HG03175 (cell line): Measurements from ENCODE around the gene MAPKAP1.

Source experiments
- ATAC-seq: cut with Tn5 transposase; IDR thresholded peaks from one replicate; pipeline ENCODE4 v1.9.1; 2021; ENCODE audit warnings: mild to moderate bottlenecking, moderate library complexity; ENCODE audit not compliant: unreplicated experiment

MAPKAP1 gene

DNA sequence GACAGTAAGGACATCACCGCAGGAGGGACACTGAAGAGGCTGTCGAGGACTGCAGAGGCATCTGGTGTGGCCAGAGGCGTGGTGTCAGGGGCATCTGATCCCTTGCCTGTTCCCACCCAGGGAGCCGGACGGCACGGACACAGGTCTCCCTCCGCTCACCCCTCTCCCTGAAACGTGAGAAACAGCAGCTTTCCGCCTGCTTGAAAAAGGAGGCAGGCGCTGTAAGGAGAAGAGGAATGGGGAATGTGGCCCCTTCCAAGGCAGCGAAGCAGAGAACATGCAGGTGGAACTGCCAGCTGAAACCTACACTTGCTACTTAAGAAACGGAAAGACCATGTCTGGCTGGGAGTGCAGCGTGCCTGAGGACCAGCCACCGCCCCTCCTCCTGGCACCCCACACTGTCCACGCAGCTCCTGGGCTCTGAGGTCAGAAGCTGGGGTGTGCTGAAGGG is 269.2 kb downstream of the MAPKAP1 start:
- no peak for ATAC-seq

DNA sequence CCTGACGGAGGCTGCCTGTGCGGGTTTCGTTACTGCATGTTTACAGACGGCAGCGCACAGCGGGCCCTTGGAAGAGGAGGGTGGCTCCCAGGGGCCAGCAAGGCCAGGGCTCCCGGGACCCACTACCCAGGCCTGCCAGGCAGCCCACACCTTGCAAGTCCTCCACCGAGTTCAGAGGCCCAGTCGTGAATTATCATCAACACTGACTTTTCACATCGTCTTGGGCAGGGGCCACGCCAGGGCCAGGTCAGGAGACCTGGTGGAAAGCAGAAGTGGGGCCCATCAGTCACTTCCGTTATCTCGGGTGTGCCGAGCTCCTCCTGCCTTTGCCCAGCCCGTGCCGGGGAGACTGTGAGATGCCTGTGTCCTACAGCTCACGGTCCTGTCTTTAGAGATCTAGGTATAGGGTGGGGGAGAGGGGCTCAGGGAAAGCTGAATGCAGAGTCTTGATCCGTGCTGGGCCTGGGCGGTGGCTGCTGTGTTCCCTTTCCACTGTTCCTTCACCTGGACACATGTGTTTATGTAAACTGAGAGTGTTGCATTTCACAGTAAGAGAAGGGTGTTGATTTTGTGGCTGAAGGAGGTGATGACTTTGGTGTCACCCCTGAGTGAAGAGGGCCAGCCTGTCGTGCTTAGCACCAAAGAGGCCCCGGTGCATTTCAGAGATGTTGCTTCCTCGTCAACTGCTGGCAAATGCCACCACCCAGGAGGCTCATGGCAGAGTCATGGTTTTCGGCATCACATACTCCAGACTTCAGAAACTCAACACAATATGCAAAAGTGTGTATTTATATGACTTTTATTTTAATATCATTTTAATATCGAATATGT is 270.2 kb downstream of the MAPKAP1 start:
- no peak for ATAC-seq

DNA sequence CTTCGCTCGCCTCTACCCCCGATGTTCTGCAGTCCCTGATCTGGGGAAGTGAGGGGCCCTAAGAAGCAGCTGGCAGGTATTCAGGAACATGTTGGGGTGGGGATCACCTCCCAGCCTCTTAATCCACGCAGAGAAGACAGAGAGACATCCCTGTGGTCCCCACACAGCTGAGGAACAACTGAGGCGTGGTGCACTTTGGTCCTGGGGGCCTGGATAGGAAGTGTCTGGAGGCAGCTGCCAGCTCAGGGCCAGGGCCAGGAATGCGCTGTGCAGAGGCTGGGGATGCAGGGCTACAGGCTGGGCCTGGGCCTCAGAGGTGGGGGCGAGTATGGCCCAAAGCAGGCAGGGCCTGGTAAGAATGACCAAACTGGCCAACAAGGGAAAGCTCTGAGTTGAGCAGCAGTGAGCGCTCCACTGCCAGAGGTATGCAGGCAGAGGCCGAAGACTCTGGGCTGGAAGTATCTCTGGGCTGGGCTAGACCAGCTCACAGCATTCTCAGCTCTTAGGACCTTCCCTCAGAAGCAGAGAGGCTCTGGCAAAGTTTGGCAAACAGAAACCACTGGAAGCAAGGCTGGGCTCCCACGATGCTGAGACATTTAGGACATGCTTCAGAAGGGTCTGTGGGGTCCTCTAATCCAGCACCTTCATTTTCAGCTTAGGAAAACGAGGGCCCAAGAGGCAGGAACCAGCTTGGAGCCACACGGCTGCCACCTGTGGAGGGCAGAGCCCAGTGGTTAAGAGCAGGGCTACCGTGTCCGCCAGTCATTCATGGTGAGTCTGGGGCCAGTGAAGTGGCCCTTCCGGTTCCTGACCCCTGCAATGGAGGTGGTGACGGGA is 271.0 kb downstream of the MAPKAP1 start:
- ATAC-seq = no peak

DNA sequence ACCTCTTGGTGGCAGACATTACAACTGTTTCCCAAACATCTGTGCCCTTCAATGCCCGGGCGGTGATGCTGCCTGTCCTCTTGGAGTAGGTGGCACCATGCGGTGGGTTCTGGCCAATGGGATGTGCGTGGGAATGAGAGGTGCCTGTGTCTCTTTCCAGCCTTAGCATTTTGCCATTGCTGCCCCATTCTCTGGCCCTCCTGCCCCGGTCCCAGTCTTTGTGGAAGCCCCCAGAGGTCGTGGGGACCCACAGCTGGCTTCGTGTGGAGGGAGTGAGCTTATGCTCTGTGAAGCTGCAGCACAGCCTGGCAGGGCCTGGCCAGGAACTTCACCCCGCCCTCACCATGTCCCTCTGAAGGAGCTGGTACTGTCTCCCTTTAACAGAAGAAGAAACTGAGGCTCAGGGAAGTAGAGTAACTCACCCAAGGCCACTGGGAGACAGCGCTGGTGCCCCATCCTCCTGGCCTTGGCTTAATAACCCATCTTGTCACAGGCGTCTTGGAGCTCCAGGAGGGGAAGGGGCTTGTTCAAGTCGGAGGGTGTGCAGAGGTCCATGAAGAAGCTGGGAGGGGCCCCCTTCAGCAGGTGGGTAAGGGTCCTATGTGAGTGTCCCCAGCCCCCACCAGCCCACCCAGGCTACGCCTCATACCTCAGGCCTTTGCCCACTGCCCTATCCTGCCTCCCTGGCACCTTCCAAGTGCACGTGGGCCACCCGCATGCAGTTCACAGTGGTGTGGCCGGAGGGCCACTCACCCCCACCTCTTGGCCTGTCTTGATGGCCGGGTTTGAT is 271.8 kb downstream of the MAPKAP1 start:
- no peak for ATAC-seq

DNA sequence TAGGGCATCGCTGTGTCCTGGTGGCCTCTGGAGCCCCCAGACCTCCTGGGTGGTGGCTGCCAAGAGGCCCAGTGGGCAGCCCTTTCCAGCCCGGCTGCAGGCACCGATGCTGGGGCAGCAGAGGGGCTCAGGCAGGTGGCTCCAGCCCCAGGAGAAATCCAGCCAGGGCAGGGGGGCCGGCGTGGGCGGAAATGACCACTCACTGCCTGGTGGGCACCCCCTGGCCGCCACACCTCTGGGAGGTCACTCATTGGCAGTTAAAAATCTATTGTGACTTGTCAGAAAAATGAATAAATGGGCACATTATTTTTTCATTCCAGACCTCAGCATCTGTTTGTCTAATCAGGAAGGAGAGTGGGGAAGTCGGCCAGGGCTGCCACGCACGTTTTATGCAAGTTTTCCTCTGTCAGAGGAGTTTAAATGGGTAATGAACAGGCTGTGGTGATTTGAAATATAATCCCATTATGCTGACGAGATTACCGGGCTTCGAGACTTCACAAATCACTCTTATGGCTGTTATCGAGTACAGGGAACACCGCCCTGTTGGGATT is 273.5 kb downstream of the MAPKAP1 start:
- no peak for ATAC-seq

DNA sequence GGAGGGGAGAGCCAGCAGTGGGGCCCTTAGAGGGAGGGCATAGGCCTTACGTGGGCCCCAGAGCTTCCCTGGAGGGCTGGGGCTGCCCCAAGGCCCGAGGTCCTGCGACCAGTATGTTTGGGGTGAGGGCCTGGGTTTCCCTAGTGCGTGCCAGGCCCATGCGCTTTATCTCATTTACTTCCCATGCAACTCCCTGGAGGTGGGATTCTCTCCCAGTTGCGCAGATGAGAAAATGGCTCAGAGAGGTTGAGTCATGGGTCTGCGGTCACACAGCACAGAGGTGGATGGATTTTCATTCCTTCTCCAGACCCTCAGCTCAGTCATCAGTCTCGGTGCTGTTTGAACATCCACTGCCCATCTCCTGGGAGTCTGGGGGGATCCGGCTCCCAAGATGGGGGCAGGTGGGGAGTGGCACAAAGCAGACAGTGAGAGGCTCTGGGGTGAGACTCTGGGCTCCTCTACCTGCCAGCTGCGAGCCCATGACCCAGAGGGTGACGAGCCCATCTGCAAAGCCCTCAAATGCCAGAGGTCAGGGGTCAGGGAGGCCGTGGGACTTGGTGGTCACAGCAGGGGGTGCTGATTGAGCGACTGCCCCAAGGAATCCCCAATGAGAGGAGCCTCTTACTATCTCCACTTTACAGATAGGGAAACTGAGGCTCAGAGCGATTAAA is 274.2 kb downstream of the MAPKAP1 start:
- ATAC-seq = no peak

DNA sequence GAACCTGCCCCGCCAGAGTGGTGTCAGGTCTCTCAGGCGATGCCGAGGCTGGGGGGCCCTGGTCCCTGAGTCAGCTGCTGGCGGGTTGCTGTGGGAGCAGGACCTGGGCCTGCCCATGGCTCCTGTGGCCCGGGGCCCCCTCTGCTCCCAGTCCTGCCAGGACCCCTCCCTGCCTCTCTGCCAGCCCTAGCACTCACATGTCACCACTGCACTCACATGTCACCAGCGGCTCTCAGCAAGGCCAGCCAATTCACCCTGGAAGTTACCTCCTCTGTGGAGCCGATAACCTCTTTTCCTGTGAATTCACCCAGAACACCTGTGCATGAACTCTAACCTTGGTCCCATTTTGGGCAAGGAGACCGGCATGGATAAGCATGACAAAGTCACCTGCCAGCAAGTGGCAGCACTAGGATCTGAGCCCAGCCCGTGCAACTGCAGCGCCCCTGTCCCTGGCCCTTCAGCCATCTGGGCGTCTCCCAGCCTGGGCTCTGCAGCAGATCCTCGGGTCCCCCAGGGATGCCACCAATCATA is 275.2 kb downstream of the MAPKAP1 start:
- no peak for ATAC-seq

DNA sequence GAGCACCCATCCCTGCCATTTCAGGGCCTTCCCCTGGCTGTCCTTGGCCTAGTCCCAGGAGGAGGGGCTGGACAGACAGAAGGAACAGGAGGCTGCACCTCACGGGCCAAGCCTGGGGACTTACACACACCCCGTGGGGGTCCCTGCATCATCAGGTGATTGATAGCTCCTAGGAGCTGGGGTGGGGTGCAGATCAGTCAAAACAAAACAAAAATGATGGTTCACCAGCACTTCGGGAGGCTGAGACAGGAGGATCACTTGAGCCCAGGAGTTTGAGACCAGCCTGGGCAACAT is 276.0 kb downstream of the MAPKAP1 start:
- no peak for ATAC-seq

DNA sequence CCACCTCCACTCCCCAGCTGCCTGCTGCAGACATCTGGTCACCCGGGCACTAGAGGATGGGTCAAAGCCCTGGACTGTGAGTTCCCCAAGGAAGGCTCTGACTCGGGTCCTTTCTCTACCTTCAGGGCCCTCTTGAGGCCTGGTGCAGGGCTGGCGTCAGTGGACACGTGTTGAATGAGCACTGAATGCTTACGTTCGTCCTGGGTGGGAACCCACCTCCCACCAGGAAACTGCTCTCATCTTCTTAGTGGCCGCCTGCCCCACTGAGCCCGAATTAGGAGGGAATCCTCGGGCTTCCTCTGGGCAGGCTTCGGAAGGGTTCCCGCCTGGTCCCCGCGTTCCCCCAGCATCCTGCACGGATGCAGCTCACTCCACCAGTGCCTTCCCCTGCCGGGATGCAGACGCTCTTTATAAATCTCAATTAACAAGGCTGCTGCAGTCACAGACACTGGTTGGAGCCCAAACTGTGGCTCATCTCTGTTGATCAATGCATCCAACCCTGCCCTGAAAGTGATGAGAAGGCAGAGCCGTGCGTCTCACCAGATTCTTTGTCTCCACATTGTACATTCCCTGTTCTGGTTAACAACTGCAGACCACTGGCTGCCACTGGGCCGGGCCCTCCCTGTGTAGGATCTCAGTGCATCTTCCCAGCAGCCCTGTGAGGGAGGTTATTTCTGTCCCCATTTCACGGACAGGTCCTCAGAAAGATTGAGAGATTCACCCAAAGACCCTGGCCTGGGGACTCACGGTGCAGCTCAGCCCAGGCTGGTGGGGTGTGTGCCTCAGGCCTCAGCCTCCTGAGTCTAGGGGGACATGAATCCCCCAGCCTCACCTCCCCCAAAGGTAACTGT is 276.6 kb downstream of the MAPKAP1 start:
- no peak for ATAC-seq

DNA sequence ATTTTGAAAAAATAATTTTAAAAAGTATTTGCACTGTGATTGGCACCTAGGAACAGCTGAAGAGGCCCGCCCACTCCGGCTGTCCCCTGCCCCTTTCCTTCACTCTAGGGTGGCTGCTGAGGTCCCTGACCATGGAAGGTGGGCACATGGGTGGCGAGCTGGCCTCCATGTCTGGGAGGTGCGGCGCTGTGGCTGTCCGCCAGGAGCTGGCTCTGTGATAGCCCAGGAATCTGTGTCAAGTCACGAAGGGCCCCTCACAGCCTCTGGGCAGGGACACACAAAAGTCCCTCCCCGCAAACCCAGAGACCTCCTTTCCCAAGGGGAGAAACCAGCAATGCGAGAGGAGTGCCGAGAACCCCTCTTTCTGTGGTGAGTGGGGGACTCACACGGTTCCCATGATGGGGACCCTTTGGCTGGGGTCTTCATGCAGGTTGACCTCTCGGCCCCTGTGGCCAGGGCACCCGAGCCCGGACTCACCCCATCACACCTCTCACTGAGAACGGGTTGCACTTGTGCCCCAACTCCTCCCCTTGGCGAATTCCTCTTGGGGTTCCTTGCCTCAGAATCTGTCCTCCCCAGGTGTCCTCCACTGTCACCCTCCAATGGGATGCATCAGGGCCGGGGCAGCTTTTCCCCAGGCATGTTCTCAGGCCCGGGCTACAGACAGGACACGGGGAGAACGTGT is 277.4 kb downstream of the MAPKAP1 start:
- no peak for ATAC-seq

DNA sequence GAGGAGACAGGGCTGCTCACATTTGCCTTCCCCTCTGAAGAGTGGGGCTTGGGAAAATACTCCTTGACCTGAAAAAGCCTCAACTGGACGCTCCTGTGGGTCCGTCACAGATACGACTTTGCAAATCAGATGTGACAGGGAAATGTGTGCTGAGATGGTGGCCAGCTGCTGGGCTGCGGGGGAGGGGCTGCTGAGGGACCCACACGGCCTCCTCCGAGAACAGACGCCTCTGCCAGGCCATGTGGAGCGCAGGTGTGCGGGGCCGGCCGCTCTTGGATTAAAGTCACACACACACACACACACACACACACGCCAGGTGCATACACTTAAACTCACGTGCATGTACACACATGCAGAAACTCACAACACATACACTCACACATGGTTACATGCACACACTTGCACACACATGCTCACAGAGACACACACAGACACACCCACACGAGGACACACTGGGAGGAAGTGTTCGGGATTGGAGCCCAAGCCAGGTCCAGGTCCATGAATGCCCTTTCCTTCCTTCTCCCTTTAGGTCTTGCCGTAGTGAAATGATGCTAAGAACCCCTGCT is 278.0 kb downstream of the MAPKAP1 start:
- no peak for ATAC-seq

DNA sequence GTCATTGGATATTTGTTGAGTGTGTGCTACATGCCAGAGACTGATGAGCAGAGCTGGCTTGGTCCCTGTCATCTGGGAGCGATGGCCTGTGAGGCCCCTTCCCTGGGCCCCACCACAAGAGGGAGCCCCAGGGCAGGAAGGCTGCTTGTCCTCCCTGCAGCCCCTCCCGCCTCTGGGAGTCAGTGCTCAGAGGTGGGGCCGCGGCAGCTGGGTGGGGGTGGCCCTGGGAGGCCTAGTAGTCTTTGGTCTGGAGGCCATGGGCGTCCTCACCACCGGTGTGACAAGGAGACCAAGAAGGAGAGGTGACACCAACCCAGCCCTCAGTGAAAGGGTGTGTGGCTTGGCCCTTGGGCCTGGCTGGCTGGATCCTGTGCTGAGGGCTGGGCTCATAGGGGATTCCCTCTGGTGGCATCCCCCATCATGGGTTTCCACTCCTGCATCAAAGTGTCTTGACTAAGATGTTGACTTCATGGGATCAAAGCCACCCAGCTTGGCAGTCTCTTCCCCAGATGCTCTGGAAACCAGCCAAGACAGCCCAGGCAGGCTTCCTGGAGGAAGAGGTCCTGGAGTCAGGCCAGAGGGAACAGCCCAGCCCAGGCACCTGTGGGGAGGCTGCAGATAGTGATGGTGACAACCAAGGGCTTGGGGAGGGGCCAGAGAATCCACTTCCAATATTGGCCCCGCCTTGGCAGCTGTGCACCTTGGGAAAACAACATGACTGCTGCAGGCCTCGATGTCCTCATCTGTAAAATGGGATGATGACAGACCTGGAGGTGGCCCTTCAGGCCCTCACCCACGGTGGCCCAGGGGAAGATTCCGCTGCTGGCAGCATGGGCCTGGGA is 278.7 kb downstream of the MAPKAP1 start:
- ATAC-seq = no peak

DNA sequence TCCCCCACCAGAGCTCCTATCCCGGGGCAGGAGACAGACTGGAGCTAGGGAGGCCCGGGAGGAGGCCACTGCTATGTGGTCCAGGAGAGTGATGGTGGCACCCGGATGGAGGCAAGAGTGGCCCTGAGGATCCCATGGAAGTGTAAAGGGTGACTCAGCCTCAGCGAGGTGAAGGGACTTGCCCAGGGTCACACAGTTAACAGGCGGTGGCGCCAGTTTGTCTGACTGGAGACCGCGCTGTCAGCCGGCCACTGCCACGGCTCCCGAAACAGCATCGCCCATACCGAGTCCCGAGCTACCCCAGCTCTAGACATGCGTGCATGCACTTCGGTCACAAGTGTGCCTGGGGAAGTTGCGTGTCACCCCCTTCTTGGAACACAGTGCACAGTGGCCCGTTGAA is 279.5 kb downstream of the MAPKAP1 start:
- ATAC-seq = no peak

DNA sequence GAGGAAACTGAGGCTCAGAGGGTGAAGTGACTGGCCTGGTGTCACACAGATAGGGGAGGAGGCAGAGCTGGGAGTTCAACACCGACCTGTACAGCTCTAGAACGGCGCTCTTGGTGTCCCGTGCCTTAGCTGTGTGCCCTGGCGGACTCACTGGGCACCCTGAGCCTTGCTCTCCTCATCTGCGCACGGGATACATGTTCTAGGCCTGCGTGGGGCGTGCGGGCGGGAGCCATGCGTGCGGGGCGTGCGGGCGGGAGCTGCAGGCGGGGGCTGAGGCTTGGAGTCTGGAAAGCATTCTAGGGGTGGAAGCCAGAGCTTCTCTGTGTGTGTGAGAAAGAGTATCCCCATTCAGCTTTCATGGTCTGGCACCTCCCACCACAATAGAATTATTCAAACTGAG is 280.1 kb downstream of the MAPKAP1 start:
- no peak for ATAC-seq

DNA sequence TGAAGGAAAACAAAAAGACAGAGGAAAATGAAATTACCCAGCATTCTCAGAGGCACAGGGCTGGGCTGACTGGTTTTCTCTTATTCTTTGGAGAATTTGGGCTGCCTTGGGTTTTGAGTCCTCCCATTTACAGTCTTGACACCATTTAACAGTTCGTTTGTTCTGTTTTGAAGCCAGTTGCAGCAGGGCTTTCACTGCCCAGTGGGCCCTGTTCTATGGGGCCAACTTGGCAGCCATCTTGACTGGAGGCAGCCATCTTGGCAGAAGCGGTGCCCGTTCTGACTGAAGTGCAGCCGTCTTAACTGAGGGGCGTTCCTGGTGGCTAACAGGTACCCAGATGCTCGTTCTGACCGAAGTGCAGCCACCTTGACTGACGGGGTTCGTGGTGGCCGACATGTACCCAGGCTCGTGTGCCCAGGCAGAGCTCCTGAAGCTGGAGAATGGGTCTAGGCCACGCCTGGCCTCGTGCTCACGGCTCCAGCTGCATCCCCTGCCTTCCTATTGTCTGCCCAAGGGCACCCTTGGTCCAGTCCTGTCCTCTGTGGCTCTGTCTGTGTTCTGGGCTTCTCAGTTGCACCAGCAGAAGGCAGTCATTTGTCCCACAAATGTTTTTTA is 281.0 kb downstream of the MAPKAP1 start:
- ATAC-seq = no peak

DNA sequence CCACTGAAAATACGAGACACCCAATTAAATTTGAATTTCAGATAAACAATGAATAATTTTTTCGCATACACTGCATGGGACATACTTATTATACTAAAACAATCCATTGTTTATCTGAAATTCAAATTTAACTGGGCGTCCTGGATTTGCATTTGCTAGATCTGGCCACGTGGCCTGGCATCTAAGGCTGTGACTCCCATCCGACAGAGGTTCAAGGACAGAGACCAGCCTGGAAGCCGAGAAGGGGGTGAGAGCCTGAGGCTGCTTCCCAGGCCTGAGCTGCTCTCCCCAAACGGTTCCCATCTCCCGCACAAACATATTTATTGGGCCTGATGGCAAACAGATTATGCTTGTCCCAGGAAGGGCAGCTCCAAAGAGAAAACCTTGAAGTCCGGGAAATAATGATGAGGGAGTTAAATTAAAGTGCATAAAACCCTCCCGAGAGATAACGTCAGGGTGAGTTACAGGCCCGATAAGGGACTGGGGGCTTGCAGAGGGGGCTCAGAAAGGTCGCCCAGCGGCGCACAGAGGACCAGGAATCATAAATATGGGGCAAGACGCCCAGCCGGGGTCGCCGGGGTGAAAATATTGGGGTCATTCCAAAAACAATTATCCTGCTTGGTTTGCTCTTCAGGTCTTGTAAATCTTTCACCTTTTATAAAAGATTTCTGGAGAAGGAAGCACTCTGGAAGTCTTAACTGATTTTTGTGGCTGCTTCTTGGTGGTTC is 281.7 kb downstream of the MAPKAP1 start:
- no peak for ATAC-seq

DNA sequence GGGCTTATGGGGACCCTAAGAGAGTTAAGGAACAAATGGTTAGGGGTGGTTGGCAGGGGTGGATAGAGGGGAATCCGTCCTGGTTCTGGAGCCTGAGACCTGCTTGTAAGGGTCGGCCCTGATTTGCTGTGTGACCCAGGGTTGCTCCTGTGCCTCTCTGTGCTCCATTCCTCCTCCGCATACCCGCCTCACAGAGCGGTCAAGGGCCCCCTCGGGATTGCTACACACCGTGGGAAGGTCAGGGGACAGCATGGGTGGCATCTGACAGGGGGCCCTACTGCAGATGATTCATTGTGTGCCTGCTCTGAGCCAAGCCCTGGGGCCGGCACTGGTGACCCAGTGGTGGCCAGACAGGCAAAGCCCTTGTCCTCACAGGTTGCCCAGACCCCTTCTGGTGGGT is 283.0 kb downstream of the MAPKAP1 start:
- no peak for ATAC-seq
